HepG2 (cell line): Measurements from ENCODE around the gene RBFOX1. TPM values are rescaled to one million over a fixed set of nuclear protein-coding genes. Genes with fewer than 3 reads are reported as not detected.
A peak's percentile ranks its signal among the peaks of the same experiment; 100 is the strongest.

Source experiments
- ATAC-seq: fragments of 200-7000 bp; cut with Tn5 transposase; 3 replicates; pipeline ENCODE4 v1.9.1; 2020; ENCODE audit warnings: mild to moderate bottlenecking, moderate library complexity
- BruUV-seq: library from RNA; stranded (reverse); fragments of 400-500 nt; replicated peaks from 2 replicates; lab custom pipeline; 2021; lab: Mats Ljungman, UMichigan
- CTCF ChIA-PET: fragments of 300-600 bp; formaldehyde crosslinking; extraction: SDS; loops from one replicate; lab custom pipeline; 2021; ENCODE audit warnings: low total read pairs, inconsistent platforms, low intra/inter-chr PET ratio; lab: Yijun Ruan, JAX
- POLR2A ChIA-PET: fragments of 350-600 bp; sonication (Branson Sonifier 250); formaldehyde crosslinking; loops from one replicate; lab custom pipeline; 2020; ENCODE audit warnings: antibody characterized with exemption, inconsistent platforms; lab: Yijun Ruan, JAX
- DNase-seq: peaks from one replicate; pipeline ENCODE4 v3.0.0-alpha.2; 2015; ENCODE audit warnings: low spot score
- FAIRE-seq: peaks from 3 replicates; lab custom pipeline; 2011; peaks lifted over from hg19 to GRCh38; lab: Jason Lieb, UNC
- H2AFZ ChIP-seq: one replicate; pipeline ENCODE4 v1.6.1; 2011; ENCODE audit warnings: low read length, inconsistent platforms
- H3K27ac ChIP-seq: fragments of 300-600 bp; 3 replicates; pipeline ENCODE4 v1.8.0; 2011; ENCODE audit warnings: mixed run types, mild to moderate bottlenecking, mixed read lengths, low read length, inconsistent platforms; ENCODE audit not compliant: insufficient read depth; ENCODE audit errors: extremely low read length
- H3K27me3 ChIP-seq, 2 experiments: fragments of 200-600 bp in 1 of 2; 2 replicates in 1 of 2; 3 replicates in 1 of 2; pipeline versions ENCODE4 v1.6.0 to v1.8.0; 2011; ENCODE audit warnings: low read length in 2 of 2, mild to moderate bottlenecking in 2 of 2, moderate library complexity in 2 of 2, inconsistent platforms in 1 of 2; ENCODE audit not compliant: insufficient read depth in 2 of 2, control insufficient read depth in 1 of 2
- H3K36me3 ChIP-seq, 2 experiments: fragments of 200-600 bp in 1 of 2; replicated peaks in 1 of 2; 2 replicates in 1 of 2; 3 replicates in 1 of 2; pipeline versions ENCODE4 v1.5.1 to v1.8.0; 2011; ENCODE audit warnings: low read length in 2 of 2, inconsistent platforms in 1 of 2; ENCODE audit not compliant: insufficient read depth in 2 of 2, control insufficient read depth in 1 of 2
- H3K4me1 ChIP-seq: 2 replicates; pipeline ENCODE4 v1.5.1; 2012; ENCODE audit warnings: low read length, inconsistent platforms; ENCODE audit not compliant: insufficient read depth
- H3K4me2 ChIP-seq: 2 replicates; pipeline ENCODE4 v1.6.0; 2011; ENCODE audit warnings: low read depth, low read length, inconsistent platforms
- H3K4me3 ChIP-seq, 3 experiments: fragments of 200-600 bp in 1 of 3; sonication (generic), shearing (Covaris generic) in 1 of 3; replicated peaks in 1 of 3; 2 replicates each; pipeline ENCODE4 v1.5.1; 2011 to 2016; ENCODE audit warnings: low read length in 3 of 3, inconsistent platforms in 2 of 3, low read depth in 2 of 3, mild to moderate bottlenecking in 2 of 3, control low read depth in 1 of 3, mixed read lengths in 1 of 3; ENCODE audit not compliant: insufficient read depth in 1 of 3
- H3K79me2 ChIP-seq: one replicate; pipeline ENCODE4 v1.6.1; 2011; ENCODE audit warnings: low read length, inconsistent platforms; ENCODE audit not compliant: insufficient read depth
- H3K9ac ChIP-seq: 2 replicates; pipeline ENCODE4 v1.6.0; 2011; ENCODE audit warnings: mild to moderate bottlenecking, low read depth, low read length, inconsistent platforms; ENCODE audit not compliant: insufficient read depth
- H3K9me3 ChIP-seq: 2 replicates; pipeline ENCODE4 v1.5.1; 2012; ENCODE audit warnings: mild to moderate bottlenecking, low read length
- H4K20me1 ChIP-seq: 2 replicates; pipeline ENCODE4 v1.6.0; 2011; ENCODE audit warnings: inconsistent platforms, mild to moderate bottlenecking, low read length, moderate library complexity; ENCODE audit not compliant: insufficient read depth
- ATM ChIP-seq: fragments of 450-650 bp; IDR thresholded peaks from 2 replicates; pipeline ENCODE4 v1.7.1; 2017; ENCODE audit warnings: mild to moderate bottlenecking, borderline replicate concordance
- CEBPB ChIP-seq: IDR thresholded peaks from 2 replicates; pipeline ENCODE4 v1.6.1; 2011; ENCODE audit warnings: low read depth, low read length, improper control_type of control experiment, borderline replicate concordance
- NFE2L1 ChIP-seq: sonication (generic); formaldehyde crosslinking; IDR thresholded peaks from 2 replicates; pipeline ENCODE4 v1.4.0; 2020; ENCODE audit warnings: missing genetic modification reagents, mild to moderate bottlenecking, borderline replicate concordance
- RFX1 ChIP-seq: fragments of 450-650 bp; IDR thresholded peaks from 2 replicates; pipeline ENCODE4 v1.6.1; 2017
- ZNF572 ChIP-seq: sonication (generic); formaldehyde crosslinking; IDR thresholded peaks from 2 replicates; pipeline ENCODE4 v1.5.1; 2020; ENCODE audit warnings: mild to moderate bottlenecking, missing genetic modification reagents
- ZNF703 ChIP-seq: sonication (generic); formaldehyde crosslinking; IDR thresholded peaks from 2 replicates; pipeline ENCODE4 v1.5.1; 2020; ENCODE audit warnings: missing genetic modification reagents, mild to moderate bottlenecking, moderate library complexity, borderline replicate concordance
- ZNF773 ChIP-seq: sonication (generic); formaldehyde crosslinking; IDR thresholded peaks from 2 replicates; pipeline ENCODE4 v1.4.0; 2020; ENCODE audit warnings: missing genetic modification reagents, borderline replicate concordance
- WGBS: methylation state at CpG from one replicate; pipeline ENCODE4 v1.1.6; 2017; ENCODE audit warnings: low lambda C conversion rate; 5-methylcytosine and 5-hydroxymethylcytosine counted together
- in situ Hi-C: cut with HindIII; loops from 2 replicates; pipeline ENCODE4 v1.10.0; 2017; ENCODE audit warnings: low pct_unique_long_range_greater_than_20kb; ENCODE audit not compliant: extremely low pct_ligation_motif_present
- intact Hi-C: fragments of 100-400 bp; cut with micrococcal nuclease; formaldehyde crosslinking; loops from one replicate; pipeline ENCODE4 v1.10.0; 2022; ENCODE audit not compliant: unreplicated experiment
- polyA plus RNA-seq, 8 experiments: library from polyadenylated mRNA; depleted of rRNA in 3 of 8; stranded (reverse) in 7 of 8; unstranded in 1 of 8; fragments of >200 nt; fragmentation: Illumina TruSeq in 4 of 8; extraction: Trizol in 4 of 8; gene quantifications; 2 replicates each; pipeline versions ENCODE4 v1.2.1 to v1.2.3, GENCODE V29; 2011 to 2016; ENCODE audit warnings: low read depth in 4 of 8, missing spikeins in 1 of 8, mixed read lengths in 1 of 8; ENCODE audit not compliant: insufficient read depth in 1 of 8
- total RNA-seq, 5 experiments: library from RNA; depleted of rRNA; stranded (reverse); fragments of >200 nt; fragmentation: Illumina TruSeq; extraction: Trizol; gene quantifications; 2 replicates each; pipeline ENCODE4 v1.2.3, GENCODE V29; 2016; ENCODE audit warnings: low read depth in 1 of 5

RBFOX1 gene
- total and polyA plus RNA-seq, 2 of the 13 experiments (the other 11 are each of a cell fraction or from before 2014, with no cell fraction given), result not detected

- Histone ChIP-seq H3K9ac (no peak overlapping the region), H3K4me2 (no peak overlapping the region), H3K27me3 (no peaks in the 10 kb centered on the region), H3K4me3 (no peak overlapping the region), H4K20me1 (no peaks in the 10 kb centered on the region), H3K4me1 (no peaks in the 10 kb centered on the region), H2AFZ (no peak overlapping the region), H3K36me3 (no peaks in the 10 kb centered on the region), H3K79me2 (no peaks in the 10 kb centered on the region), H3K9me3 (no peaks in the 10 kb centered on the region), H3K27ac (no peak overlapping the region)
- FAIRE-seq (no peak), DNase-seq (no peak), ATAC-seq (no peak)
- WGBS, result 12% methylated on average over 4 of the region's 4 CpGs
- BruUV-seq, result no TSS peak
- in situ Hi-C loops, result no loop called here
- ChIA-PET POLR2A (no interaction called here), CTCF (no interaction called here)
- intact Hi-C loops, result no loop called here
- peak; percentile 76 for TF ChIP-seq CEBPB
- TF ChIP-seq ZNF773 (CRISPR knock-in tag), result no peak
Measured at GRCh38 chr16:7590934-7591333, 258.3 kb downstream of the RBFOX1 start.

GRCh38 chr16:7596308-7596707 is 263.7 kb downstream of the RBFOX1 start:
- no peak overlapping the region for H3K4me2 ChIP-seq
- TF ChIP-seq ZNF703 (no peak), NFE2L1 (CRISPR knock-in tag) (no peak), ZNF572 (CRISPR knock-in tag) (no peak), ATM (no peak), RFX1 (peak; percentile 51; the same call in 1 of the 2 replicates)
- H3K4me3 ChIP-seq, result no peak overlapping the region
- no peak for ATAC-seq
- H3K4me1 ChIP-seq, result no peaks in the 10 kb centered on the region
- H3K27ac ChIP-seq, result no peak overlapping the region
- in situ Hi-C loops, result no loop called here
- no peak overlapping the region for H2AFZ ChIP-seq
- BruUV-seq, result no TSS peak
- 66% methylated on average over 11 of the region's 11 CpGs for WGBS
- CTCF ChIA-PET, result no interaction called here
- no peaks in the 10 kb centered on the region for H3K36me3 ChIP-seq
- H3K9ac ChIP-seq, result no peak overlapping the region
- H3K27me3 ChIP-seq, result no peaks in the 10 kb centered on the region
- intact Hi-C loops, result no loop called here
- POLR2A ChIA-PET, result no interaction called here
- H3K9me3 ChIP-seq, result no peaks in the 10 kb centered on the region
- no peaks in the 10 kb centered on the region for H4K20me1 ChIP-seq
- no peak for FAIRE-seq
- no peaks in the 10 kb centered on the region for H3K79me2 ChIP-seq
- no peak for DNase-seq
